Mesenteric fat pad (tissue), 1 donor: ENCODE results near the gene HTT. TPM values are rescaled to one million over a fixed set of nuclear protein-coding genes. Genes with fewer than 3 reads are reported as not detected.
A peak's percentile ranks its signal among the peaks of the same experiment; 100 is the strongest.
"Not testable (repeated sequence)": the region's sequence is repeated elsewhere in the genome, so short reads cannot be mapped to it uniquely, and the experiment has no call there.

Experiments
- DNase-seq: peaks from one replicate; pipeline ENCODE4 v3.0.0-alpha.2; 2020; ENCODE audit warnings: low spot score
- total RNA-seq: library from RNA; stranded (reverse); fragmentation: NEBNext Ultra II Directional; extraction: Animal tissue kit (Norgen Biotek cat#: 25700); gene quantifications from one replicate; pipeline ENCODE4 v1.2.1, GENCODE V29; 2021
- donor health status: DM: yes; HTN: yes; CAD: no.

Gene HTT
- total RNA-seq, 1 donor from 2014 or later: 56.5 TPM

DNA sequence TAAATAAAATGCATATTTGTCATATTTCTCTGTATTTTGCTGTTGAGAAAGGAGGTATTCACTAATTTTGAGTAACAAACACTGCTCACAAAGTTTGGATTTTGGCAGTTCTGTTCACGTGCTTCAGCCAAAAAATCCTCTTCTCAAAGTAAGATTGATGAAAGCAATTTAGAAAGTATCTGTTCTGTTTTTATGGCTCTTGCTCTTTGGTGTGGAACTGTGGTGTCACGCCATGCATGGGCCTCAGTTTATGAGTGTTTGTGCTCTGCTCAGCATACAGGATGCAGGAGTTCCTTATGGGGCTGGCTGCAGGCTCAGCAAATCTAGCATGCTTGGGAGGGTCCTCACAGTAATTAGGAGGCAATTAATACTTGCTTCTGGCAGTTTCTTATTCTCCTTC is 3.3 kb downstream of the HTT start:
- DNase-seq: no peak

DNA sequence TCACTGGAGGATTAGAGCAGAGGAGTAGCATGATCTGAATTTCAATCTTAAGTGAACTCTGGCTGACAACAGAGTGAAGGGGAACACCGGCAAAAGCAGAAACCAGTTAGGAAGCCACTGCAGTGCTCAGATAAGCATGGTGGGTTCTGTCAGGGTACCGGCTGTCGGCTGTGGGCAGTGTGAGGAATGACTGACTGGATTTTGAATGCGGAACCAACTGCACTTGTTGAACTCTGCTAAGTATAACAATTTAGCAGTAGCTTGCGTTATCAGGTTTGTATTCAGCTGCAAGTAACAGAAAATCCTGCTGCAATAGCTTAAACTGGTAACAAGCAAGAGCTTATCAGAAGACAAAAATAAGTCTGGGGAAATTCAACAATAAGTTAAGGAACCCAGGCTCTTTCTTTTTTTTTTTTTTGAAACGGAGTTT is 5.2 kb downstream of the HTT start:
- DNase-seq: no peak

DNA sequence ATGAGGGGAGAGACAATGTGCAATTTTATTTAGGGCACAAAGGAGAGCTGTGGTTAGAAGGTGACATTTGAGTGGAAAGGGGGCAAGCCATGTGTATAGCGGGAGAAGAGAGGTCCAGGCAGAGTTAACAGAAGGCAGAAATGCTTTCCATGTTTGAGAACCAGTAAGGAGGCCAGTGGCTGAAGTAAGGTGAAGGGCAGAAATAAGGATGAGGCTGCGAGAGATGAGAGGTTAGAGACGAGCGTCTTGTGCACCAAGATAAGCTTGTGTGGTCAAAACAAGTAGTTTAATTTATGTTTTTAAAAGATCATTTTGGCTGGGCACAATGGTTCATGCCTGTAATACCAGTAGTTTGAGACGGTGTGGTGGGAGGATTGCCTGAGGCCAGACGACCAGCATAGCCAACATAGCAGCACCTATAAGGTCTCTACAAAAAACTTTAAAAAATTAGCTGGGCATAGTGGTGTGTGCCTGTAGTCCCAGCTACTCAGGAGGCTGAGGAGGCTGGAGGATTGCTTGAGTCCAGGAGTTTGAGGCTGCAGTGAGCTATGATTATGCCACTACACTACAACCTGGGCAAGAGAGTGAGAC is 8.5 kb downstream of the HTT start:
- no peak for DNase-seq

DNA sequence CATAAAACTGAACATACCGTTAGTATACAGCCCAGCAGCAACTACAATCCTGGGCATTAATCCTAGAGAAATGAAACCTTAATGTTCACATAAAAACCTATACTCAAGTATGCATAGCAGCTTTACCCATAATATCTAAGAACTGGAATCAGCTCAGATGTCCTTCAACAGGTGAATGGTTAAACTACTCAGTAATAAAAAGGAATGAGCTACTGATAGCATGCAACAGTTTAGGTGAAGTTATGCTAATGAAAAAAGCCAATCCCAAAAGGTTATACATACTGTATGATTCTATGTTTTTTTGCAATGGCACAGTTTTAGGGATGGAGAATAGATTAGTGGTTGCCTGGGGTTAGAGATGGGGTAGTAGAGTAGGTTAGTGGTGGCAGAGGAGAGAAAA is 9.3 kb downstream of the HTT start:
- DNase-seq: no peak

DNA sequence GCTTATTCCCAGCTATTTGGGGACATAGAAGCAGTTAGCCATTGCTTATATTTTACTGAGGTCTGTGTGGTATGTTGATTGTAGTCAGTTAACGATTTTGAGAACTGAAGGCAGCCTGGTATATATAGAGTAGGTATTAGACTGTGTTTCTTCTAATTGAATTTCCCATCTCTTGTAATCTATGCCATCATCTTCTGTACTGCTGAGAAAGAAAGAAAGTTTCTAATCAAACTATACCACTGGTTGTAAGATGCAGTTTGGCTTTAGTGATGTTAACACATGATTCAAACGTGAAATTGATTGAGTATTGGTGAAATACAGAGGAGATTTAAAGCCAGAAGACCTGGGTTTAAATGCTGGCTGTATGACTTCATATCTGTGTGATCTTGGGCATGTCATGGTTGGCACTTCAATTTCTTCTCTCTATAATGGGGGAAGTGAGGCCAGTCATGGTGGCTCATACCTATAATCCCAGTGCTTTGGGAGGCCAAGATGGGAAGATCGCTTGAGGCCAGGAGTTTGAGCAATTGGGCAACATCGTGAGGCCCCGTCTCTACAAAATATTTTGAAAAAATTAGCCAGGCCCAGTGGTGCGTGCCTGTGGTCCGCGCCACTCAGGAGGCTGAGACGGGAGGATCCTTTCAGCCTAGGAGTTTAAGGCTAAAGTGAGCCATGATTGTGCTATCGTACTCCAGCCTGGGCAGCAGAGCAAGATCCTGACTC is 11.6 kb downstream of the HTT start:
- no peak for DNase-seq

DNA sequence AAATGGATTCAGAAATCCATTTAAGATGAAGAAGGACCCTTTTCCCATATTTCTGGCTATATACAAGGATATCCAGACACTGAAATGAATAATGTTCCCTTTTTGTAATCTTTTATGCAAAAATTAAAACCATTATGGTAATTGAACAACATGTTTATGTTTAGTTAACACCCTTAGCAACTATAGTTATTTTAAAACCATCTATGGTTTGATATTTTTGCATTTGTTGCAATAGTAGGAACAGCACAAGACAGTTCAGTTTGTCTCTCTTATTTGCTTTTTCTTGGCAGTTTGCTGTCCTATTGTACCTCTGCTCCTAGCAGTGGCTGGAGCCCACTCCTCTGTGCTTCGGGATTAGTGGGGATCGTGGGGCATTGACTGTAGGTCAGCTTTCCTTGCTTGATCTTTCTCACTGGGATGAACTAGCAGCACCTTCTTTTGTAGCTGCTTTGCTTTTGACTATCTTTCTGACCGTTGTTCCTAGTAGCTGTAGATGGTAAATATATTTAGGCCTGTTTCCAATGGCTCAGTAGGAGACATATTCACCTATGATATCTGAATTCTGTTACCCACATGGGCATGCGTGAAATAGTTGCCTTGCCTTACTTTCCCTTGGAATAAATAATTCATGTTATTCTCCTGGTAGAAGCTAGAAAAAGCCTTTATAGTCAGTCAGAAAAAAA is 12.8 kb downstream of the HTT start:
- DNase-seq: no peak

DNA sequence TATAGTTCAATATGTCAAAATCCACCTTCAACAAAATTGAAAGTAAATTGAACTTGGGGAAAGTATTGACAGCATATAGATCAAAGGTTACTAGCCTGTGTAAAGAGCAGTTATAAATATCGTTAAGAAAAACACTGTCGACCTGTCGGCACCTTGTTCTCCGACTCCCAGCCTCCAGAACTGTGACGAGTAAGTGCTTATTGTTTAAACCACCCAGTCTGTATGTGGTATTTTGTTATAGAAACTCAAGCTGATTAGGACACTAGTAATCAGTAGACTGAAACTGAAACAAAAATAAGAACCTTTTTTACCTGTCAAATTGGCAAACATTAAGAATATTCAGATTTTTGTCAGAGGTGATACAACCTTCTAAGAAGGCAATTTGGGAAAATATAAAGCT is 17.0 kb downstream of the HTT start:
- no peak for DNase-seq

DNA sequence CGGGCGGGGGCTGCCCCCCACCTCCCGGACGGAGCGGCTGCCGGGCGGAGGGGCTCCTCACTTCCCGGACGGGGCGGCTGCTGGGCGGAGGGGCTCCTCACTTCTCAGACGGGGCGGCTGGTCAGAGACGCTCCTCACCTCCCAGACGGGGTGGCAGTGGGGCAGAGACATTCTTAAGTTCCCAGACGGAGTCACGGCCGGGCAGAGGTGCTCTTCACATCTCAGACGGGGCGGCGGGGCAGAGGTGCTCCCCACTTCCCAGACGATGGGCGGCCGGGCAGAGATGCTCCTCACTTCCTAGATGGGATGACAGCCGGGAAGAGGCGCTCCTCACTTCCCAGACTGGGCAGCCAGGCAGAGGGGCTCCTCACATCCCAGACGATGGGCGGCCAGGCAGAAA is 20.2 kb downstream of the HTT start:
- DNase-seq: not testable (repeated sequence)

DNA sequence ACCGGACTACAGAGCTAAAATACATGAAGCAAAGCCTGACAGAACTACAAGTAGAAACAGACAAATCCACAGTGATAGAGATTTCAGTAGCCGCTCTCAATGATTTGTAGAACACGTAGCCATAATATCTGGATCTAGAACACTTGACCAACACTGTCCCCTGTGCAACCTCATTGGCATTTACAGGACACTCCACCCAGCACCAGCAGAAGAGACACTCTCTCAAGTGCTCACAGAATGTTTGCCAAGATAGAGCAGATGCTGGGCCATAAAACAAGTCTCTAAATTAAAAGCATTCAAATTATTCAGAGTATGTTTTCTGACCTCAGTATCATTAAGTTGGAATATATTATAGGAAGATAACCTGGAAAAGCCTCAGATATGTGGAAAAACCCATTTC is 21.7 kb downstream of the HTT start:
- no peak for DNase-seq

DNA sequence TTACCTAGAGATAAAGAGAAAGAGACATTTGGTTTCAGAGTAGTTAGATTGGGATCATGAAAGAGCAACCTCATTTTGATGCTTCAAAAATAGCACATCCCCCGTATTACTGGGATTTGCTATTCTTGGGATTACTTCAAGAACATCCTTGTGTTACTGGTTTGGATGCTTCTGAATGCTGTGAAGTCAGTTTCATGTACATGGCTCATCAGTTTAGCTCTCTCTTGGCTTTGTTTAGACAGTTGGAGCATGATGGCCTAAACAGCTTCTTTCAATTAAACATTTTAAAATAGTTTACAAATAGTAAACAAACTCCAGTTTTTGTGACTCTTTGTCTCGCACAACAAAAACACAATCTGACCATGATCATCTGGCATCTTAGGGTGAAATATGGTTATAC is 23.9 kb downstream of the HTT start:
- no peak for DNase-seq

DNA sequence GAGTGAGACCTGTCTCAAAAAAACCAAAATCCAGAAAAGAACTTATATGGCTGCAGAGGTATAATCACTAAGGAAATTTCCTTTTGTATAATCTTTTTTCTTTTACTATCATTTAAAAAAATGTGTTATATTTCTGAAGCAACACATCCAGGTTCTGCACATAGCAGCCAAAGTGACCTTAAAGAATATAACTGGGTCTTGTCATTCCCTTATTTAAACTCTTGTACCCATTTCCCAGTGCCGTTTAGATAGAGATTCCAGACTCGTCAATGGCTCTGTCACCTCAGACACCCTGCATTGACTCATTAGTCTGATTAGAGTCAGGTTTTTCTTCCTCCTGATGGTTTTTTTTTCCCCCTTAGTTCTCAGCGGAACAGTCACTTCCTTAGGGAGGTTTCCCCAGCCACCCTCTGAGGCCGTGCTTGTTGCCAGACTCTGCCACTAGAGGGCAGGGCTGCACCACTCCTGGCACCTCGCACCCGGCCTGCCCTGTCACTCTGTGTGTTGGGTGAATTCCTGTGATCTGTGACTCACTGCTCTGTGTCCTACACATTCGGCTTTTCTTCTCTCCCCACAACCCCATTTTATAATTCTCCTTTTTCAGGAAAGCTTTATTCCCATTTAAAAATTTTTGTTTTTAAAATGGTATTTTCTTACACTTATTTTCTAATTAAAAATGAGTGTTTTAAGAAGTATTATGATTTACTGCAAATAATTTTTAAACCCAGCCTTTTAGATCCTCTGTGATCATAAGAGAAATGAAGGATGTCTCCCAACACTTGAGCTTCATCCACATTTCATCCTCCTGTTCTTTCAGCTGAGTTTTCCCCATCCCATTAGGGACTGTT is 32.1 kb downstream of the HTT start:
- peak; percentile 95 for DNase-seq

DNA sequence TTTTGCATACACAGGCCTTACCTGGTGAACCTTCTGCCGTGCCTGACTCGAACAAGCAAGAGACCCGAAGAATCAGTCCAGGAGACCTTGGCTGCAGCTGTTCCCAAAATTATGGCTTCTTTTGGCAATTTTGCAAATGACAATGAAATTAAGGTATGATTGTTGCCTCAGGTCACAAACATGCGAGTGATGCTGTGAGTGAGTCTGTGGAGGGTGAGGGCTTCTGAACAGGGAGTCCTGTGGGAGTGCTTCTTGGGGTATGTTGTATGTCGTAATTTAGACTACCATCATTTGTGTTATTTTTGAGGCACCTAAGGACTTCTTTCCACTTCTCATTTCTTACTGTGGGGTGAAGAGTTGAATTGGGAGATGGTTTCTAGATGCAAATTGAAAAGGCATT is 32.8 kb downstream of the HTT start:
- DNase-seq: no peak

DNA sequence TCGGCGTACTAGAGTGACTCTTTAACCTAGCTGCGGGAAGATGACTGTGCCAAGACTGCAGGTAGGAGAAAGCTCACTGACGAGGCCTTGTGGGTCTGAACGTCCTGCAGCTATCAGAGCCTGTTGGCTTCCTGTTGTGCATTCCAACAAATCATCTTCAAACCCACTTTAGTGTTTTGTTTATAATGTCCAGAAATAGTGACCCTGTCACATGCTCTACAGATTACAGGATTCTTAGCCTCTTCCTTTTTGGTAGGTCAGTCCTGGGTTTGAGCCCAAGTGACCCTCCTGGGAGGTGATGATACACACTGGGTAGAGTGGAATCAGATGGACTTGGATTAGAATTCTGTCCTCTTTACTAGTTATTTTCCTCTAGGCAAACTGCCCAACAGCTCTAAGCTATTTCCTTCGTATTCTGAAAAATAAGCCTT is 33.2 kb downstream of the HTT start:
- no peak for DNase-seq

DNA sequence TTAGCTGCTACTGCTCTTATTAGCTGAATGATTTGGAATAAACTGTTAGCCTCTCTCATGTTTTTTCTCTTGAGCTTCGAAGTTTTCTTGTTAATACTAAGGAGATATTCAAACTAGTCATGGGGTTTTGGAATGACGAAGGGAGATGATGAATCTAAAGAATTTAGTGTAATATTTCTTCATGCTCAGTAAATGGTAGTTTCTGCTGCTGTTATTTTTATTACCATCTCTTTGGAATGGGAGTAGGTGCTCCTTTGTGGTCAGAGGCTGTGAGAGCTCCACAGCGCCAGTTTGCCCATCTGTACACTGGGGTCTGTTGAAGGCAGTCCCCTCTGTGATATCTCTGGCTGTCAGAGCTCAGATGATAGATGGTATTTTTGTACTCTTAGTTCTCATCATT is 33.7 kb downstream of the HTT start:
- no peak for DNase-seq

DNA sequence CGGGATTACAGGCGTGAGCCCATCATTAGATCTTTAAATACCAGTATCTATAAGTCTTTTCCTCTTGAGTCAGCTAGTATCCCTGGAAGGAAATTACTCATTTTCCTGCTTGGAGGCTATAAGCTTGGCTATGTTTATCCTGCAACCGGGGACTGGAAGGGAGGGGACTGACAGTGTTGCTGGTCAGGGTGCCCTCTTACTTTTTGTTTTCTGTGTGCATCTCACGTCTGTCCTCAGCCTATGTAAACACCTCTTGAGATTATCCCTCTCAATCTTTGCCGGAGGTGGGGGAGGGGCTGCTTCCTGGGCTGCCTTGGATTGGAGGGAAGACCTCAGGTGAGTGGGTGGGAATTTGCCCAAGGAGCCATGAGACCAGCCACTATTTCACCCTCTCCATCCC is 37.0 kb downstream of the HTT start:
- DNase-seq: no peak

DNA sequence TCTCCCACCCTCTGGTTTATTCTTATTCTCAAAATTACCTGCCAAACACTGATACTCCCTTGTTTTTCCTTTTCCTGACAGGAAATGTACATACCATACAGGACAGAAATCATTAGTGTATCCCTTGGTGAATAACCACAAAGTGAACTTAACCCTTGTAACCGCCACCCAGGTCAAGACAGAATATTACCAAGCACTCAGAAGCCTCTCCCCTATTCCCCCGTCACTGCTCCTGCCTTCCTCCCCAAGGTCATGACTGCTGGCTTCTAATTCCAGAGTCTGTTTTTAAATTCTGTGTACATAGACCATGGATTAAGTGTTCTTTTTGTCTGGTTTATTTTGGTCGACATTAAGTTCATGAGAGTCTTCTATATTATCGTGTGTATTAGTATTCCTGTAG is 37.7 kb downstream of the HTT start:
- no peak for DNase-seq

DNA sequence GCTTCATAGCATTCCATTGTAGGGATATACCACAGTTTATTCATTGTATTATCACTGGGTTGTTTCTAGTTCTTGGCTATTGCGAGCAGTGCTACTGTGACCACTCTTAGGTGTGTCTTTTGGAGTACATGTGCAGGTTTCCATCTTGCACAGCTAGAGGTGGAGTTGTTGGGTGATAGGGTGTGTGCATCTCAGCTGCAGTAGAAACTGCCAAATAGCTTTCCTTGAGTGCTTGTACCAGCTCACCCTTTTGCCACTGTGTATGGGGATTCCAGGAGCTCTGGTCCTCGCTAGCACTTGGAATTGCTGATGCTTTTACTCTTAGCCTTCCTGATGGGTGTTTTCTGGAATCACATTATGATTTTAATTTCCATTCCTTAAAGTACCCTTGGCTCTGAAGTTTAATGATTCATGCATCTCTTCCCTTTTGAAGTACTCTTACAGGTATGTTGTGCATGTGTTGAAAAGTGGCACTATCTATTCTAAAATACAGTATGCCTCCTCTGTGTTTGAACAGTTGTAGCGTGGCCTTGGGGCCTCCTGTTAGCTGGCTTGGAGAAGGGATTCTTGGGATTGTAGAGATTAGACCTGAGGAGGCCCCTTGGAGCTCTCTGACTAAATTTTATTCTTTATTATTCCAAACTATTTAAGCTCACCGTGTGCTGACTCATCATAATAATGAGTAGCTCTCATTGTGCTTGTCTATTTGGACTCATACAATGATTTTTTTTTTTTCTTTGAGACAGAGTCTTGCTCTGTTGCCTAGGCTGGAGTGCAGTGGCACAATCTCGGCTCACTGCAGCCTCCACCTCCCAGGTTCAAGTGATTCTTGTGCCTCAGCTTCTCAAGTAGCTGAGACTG is 38.4 kb downstream of the HTT start:
- DNase-seq: no peak

DNA sequence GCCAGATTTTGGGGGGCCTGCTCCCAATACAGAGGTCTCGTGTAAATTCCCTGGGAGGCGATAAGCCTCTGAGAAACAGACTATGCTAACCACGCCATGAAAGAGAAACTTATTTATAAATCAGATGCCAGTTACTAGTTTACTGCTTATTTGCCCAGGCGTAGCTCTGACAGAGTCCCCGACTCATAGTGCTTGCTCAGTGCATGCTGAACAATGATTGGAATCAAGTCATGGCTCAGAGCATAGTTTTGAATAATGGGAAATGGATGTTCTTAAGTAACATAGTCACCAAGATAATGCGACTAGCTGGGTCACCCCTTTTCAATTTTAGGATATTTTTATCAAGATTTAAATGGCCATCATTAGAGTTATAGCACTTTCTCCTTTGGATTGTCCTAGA is 39.9 kb downstream of the HTT start:
- DNase-seq: no peak

DNA sequence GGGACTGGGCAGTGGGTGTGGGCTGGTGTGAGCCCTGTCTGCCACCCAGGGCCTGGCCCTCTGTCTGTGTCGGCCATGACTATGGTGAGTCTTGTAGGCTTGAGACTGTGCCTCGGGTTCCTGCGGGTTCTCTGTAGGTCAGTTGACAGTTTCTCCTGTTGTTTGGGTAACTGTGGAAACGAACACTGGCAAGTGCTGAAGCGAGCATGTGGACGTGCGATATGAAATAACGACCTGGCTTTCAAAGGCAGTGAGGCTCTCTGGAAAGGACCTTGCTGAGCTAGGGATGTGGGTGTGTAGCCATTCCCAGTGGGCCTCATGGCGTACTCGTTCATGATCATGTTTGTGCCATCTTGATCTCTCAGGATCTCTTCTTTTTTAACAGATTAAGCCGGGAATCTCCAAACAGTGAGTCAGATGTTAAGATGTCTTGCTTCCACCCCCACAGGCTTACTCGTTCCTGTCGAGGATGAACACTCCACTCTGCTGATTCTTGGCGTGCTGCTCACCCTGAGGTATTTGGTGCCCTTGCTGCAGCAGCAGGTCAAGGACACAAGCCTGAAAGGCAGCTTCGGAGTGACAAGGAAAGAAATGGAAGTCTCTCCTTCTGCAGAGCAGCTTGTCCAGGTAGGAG is 41.3 kb downstream of the HTT start:
- no peak for DNase-seq

DNA sequence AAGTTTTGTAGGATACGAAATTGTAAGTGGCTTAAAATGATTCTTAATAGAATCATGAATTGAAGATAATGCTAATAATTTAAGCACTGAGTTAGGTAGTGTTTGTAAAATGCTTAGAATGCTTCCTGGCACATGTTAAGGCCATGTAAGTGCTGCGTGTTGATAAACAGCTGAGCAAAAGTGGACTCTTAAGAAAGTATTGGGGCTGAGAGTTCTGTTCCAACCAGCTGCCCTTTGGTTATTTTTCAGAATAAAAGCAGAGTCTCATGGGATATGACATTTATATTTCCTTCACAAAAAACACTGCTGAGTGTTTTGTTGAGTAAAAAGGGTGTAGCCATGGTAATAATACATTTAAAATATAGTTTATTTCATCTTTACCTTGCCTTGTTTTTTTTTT is 42.5 kb downstream of the HTT start:
- no peak for DNase-seq
